ENCODE measurements around the gene SPRY1.

The SPRY1 gene

DNA sequence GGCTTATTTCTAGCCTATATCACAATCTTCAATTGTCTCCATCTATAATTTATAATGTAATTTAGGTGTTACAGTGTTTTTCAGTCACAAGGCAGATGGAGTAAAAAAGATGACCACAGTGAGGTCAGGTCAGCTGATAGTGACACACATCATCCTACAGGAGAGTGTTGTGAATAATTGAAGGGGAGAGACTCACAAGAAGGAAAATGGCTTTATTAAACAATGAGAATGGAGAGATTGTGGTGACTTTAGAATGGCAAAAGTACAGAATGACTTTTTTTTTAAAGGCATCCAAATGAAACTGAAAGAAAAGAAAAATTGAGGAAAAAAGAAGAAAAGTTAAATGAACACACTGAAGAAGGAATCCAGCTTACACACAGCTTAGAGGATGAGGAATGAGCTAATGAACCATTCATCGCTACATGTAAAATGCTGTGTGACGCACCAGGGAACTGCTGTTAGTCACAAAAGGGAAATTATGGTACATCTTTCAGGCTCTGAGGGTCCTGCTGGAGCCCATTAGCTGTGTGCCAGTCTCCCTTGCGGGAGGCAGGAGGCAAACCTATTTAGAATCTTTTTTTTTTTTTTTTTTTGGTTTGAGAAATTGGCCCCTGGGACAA is 56.6 kb downstream of the SPRY1 start:
- Histone ChIP-seq H3K4me2 (ENCODE audit: insufficient read depth, low read length) (no peak overlapping the region), H2AFZ (ENCODE audit: low read depth, low read length) (no peak overlapping the region)
- no peak for DNase-seq

More for the DNA sequence above, 56.6 kb downstream of the SPRY1 start:
- no peak for TF ChIP-seq EZH2 (IDR thresholded peaks at IDR 0.05; ENCODE audit: borderline replicate concordance, low read depth, low read length, severe bottlenecking)
- TF ChIP-seq, protein P1, sequence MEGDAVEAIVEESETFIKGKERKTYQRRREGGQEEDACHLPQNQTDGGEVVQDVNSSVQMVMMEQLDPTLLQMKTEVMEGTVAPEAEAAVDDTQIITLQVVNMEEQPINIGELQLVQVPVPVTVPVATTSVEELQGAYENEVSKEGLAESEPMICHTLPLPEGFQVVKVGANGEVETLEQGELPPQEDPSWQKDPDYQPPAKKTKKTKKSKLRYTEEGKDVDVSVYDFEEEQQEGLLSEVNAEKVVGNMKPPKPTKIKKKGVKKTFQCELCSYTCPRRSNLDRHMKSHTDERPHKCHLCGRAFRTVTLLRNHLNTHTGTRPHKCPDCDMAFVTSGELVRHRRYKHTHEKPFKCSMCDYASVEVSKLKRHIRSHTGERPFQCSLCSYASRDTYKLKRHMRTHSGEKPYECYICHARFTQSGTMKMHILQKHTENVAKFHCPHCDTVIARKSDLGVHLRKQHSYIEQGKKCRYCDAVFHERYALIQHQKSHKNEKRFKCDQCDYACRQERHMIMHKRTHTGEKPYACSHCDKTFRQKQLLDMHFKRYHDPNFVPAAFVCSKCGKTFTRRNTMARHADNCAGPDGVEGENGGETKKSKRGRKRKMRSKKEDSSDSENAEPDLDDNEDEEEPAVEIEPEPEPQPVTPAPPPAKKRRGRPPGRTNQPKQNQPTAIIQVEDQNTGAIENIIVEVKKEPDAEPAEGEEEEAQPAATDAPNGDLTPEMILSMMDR (IDR thresholded peaks at IDR 0.05; ENCODE audit: borderline replicate concordance, extremely low read depth, low read length, poor library complexity, severe bottlenecking), result no peak
- Histone ChIP-seq H3K27me3 (ENCODE audit: insufficient read depth, low read length, poor library complexity) (no peaks in the 10 kb centered on the region), H3K4me3 (ENCODE audit: low read depth in 1 of 2, low read length in 2 of 2) (no peak overlapping the region), H3K27ac (ENCODE audit: low read length) (no peak overlapping the region), H3K36me3 (ENCODE audit: insufficient read depth, low read length) (no peaks in the 10 kb centered on the region), H3K4me1 (ENCODE audit: insufficient read depth, low read length) (no peaks in the 10 kb centered on the region), H3K9me3 (ENCODE audit: insufficient read depth, low read length, severe bottlenecking) (no peaks in the 10 kb centered on the region), H3K9ac (ENCODE audit: low read depth, low read length) (no peak overlapping the region), H3K79me2 (ENCODE audit: insufficient read depth, low read length) (no peaks in the 10 kb centered on the region), H4K20me1 (ENCODE audit: insufficient read depth, low read length) (no peaks in the 10 kb centered on the region)
- no peak for ATAC-seq (ENCODE audit: insufficient read depth, low read depth)

All from DND-41 (cell line).